GM18505 (cell line): Measurements from ENCODE around the gene B4GALNT3.

Experiments used
- ATAC-seq: cut with Tn5 transposase; IDR thresholded peaks from one replicate; pipeline ENCODE4 v1.9.1; 2021; ENCODE audit not compliant: unreplicated experiment
- POLR2A ChIP-seq: IDR thresholded peaks from 4 replicates; pipeline ENCODE4 v1.6.1; 2011; ENCODE audit warnings: borderline replicate concordance; ENCODE audit not compliant: insufficient read depth, insufficient read length; ENCODE audit errors: extremely low read depth

B4GALNT3 gene

GRCh38 chr12:580813-581212 lies 121.1 kb downstream of the B4GALNT3 start:
- no peak for ATAC-seq
- no peak for TF ChIP-seq POLR2A

DNA sequence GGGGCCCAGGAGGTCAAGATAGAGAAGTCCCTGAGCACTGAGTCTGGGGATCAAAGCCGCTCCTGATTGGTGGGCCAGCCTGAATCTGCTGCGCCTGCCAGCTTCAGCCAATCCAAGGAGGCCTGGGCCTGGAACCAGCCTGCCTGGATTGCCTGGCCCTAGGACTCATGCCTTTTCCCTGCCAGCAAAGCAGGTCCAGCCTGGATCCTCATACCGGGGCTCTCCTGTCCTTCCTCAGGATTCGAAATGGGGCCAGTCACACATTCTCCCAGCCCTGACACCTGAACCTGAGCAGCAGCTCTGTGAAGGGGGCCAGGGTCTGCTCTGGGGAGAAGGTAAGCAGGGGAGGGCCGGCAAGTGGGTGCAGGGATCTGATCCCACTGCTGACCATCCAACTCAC lies 121.6 kb downstream of the B4GALNT3 start:
- no peak for TF ChIP-seq POLR2A
- no peak for ATAC-seq

GRCh38 chr12:581746-582145 lies 122.0 kb downstream of the B4GALNT3 start:
- no peak for ATAC-seq
- TF ChIP-seq POLR2A = no peak

- no peak for TF ChIP-seq POLR2A
Measured at GRCh38 chr12:583251-583869, 123.6 kb downstream of the B4GALNT3 start.

GRCh38 chr12:585062-586061 lies 125.6 kb downstream of the B4GALNT3 start:
- no peak for TF ChIP-seq POLR2A

More at GRCh38 chr12:583251-583869, 123.6 kb downstream of the B4GALNT3 start:
- no peak for ATAC-seq

DNA sequence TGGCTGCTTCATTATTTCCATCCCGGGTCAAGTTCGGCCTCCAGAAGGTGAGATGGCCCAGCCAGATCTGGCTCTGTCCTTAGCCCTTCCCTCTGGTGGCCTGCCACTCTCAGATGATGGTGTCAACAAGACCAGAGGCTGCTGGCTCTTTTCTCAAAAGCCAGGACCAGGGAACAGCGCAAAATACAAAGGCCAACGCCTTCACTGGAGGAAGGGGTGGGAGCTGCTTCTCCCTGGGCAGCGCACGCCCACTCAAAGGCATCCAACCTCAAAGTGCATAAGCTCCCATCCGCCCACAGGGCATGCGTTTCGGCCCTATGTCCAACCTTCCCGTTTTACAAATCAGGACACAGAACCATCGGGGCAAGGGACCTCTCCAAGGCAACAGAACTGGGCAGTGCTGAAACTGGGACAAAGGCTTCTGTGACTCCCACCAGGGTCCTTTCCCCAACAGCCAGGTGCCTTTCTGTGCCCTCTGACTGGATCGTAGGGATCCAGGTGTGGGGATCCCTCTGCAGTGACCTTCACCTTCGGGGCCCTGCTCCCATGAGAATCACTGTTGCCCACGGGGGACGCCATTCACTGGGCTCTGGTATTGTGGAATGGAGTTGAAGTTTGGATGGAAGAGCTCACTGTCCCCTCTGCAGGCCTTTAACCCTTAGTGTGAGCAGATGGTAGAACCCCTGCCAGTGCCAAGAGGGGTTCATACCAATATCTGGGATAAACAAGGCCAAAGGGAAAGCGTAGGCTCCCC lies 126.8 kb downstream of the B4GALNT3 start:
- TF ChIP-seq POLR2A = no peak
- no peak for ATAC-seq

More at GRCh38 chr12:585062-586061, 125.6 kb downstream of the B4GALNT3 start:
- no peak for ATAC-seq

DNA sequence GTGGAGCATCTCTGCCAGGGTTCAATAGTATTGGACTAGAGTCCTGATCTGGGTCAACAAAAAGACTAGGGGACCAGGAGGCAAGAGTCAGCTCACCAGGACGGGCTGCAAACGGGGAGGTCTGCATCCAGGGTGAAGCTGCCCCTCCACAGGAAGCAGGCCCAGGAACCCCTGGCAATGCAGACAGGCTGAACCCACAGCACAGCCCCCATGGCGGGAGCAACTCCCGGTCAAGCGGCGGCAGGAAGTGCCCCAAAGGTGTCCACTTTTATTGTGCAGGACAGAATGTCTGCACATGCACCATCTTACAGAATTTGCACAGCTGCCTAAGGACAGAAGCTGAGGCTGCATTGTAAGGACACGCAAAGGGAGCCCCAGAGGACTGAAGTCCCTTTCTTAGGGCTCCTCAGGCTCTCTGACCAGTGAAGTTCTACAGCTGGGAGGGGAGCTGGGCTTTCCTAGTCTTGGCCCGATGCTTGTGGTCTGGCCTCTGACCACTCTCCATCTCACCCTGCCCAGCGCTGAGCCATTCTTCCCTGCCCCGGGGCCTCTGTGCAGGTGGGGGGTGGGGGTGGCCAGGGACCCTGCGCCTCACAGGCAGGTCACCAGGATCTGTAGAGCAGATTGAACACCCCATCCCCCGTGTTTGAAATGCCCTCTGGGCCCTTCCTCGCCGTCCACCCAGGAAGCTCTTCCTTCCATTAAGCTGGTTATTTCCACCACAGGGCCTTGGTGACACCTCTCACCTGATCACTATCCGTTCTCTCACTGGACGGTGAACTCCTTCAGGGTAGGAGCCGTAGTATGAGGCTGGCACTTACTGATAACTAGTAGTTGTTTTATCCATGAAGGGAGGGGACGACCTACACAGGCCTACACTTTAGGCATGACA lies 127.6 kb downstream of the B4GALNT3 start:
- TF ChIP-seq POLR2A = no peak

DNA sequence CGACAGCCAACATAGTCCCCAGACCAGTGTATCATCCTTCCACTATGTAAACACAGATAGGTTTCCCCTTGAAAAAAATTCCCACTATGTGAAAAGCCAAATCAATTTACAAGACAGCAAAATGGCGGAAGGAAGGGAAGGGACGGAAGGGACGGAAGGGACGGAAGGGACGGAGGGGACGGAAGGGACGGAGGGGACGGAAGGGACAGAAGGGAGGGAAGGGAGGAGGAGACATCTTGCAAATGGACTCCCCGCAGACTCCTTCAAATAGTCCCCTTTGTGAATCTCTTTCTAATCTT lies 128.2 kb downstream of the B4GALNT3 start:
- no peak for TF ChIP-seq POLR2A
- no peak for ATAC-seq

More for the DNA sequence above, 127.6 kb downstream of the B4GALNT3 start:
- ATAC-seq = no peak

- no peak for ATAC-seq
- TF ChIP-seq POLR2A = no peak
Measured at GRCh38 chr12:588646-589045, 128.9 kb downstream of the B4GALNT3 start.

DNA sequence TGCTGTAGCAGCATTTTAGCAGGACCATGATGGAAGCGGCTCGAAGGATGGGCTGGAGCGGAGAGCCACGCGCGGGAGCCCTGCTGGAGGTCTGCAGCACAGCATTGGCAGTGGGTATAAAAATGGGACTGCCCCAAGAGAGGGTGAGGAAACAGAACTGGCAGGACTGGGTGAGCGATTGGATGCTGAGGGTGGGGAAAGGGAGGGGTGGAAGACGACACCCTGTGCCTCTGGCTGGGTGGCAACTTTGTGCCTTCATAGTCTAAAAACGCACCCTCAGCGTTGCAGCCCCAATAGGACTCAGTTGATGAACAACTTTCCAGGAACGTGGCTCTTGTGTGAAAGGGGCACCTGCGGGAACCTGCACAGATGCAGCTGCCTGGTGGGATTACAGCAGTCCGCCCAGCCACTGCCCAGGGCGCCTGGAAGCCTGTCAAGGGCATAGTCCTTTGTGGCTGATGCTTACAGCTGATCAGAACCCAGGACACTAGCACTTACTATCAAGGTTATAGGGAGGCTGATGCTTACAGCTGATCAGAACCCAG lies 130.5 kb downstream of the B4GALNT3 start:
- no peak for ATAC-seq
- no peak for TF ChIP-seq POLR2A

GRCh38 chr12:591167-592023 lies 131.7 kb downstream of the B4GALNT3 start:
- ATAC-seq = no peak
- TF ChIP-seq POLR2A = no peak
